HG03378 (cell line): ENCODE data around the gene HELQ.
"Not testable (repeated sequence)": the region's sequence is repeated elsewhere in the genome, so short reads cannot be mapped to it uniquely, and the experiment has no call there.

Experiments used
- ATAC-seq: cut with Tn5 transposase; IDR thresholded peaks from one replicate; pipeline ENCODE4 v1.9.1; 2021; ENCODE audit warnings: mild to moderate bottlenecking, moderate library complexity; ENCODE audit not compliant: unreplicated experiment

The HELQ gene

DNA sequence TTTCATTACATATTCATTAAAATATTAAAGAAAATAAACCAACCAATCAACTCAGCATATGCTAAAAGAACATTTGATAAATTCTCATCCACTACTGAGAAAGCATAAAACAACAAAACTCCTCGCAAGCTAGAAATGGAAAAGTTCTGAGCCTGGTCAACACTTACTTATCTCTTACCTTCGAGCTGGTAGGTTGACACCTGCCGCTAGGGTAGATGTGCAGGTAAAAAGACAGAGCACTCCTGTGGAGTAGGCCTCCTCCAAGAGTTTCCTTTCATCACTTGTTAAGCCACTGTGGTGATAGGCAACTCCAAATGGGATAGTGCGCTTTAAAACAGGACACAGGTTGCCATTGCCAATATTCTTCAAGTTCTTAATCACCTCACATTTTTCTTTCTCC is 18.9 kb downstream of the HELQ start:
- no peak for ATAC-seq

DNA sequence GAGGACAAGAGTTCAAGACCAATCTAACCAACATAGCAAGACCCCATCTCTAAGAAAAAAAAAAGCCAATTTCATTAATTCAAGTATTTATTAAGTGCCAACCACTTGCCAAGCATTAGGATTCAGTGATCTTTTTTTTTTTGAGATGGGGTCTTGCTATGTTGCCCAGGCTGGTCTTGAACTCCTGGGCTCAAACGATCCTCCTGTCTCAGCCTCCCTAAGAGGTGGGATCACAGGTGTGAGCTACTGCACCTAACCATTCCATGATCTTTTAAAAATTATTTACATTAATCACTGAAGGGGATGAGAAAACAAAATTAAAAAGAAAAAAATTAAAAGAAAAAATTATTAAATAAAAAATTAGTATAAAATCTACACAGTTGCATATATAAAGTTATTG is 24.4 kb downstream of the HELQ start:
- no peak for ATAC-seq

DNA sequence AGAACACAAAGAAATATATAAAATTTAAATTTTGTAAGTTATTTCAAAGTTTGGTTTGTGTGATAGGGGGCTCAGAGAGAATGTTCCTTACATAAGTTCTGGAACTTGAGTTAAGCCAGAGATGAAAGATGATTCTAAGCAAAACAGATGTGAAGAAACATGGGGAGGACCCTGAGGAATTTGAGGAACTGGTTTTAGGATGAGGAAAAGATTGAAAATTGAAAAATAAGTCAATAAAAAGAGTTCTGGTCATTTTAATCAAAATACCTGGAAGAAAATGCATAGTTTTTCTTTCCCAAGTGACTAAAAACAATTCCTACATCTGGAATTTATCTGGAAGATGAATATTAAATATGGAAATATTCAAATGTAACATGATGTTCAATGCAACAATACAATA is 37.4 kb downstream of the HELQ start:
- ATAC-seq: no peak

DNA sequence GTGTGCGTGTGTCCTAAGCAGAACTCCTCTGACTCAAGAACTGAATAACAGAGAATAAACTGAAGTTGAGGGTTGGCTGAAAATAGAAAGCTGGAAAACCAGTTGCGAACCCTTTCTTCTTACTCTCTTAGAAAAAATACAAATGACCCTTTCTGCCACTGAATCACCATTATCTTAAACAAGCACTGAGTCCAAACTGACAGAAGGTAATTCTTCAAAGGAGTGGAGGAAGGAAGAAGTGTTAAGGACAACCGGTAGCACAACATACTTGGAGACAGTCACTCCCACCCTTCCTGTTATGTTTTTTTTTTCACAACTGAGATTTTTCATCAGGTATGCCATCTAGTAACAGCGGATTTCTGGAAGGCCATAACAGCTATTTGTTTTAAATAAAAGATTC is 38.1 kb downstream of the HELQ start:
- no peak for ATAC-seq

DNA sequence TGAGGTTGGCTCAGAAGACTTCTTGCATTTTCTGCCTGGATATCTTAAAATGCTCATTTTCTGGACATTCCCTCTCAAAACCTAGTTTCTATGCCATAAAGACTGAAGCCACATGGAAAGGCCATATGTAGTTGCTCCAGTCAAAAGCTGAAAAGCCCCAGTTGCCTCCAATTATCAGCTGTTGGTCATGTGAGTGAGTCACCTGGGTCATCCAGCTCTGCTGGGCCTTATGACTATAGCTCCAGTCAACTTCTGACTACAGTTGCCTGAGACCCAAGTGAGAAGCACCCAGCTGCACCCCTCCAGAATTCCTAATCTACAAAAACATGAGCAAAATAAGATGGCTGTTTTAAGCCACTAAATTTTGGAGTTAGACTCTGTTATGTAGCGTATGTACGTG is 41.9 kb downstream of the HELQ start:
- ATAC-seq: no peak

DNA sequence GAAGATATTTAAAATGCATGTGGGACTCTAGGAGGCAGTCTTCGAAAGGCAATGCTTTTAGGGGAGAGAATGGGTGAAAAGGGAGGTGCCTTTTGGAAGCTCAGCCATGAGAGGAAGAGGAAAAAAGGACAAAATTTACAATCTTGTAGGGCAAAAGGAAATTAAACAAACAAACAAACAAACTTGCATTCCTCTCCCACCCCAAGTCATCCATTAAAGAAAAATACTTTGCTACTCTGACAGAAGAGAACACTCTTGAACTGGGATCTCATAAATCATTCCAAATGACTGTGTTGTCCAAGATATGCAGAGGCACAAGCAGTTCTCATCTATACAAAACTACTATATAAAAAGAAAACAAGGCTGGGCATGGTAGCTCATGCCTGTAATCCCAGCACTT is 46.7 kb downstream of the HELQ start:
- ATAC-seq: no peak

DNA sequence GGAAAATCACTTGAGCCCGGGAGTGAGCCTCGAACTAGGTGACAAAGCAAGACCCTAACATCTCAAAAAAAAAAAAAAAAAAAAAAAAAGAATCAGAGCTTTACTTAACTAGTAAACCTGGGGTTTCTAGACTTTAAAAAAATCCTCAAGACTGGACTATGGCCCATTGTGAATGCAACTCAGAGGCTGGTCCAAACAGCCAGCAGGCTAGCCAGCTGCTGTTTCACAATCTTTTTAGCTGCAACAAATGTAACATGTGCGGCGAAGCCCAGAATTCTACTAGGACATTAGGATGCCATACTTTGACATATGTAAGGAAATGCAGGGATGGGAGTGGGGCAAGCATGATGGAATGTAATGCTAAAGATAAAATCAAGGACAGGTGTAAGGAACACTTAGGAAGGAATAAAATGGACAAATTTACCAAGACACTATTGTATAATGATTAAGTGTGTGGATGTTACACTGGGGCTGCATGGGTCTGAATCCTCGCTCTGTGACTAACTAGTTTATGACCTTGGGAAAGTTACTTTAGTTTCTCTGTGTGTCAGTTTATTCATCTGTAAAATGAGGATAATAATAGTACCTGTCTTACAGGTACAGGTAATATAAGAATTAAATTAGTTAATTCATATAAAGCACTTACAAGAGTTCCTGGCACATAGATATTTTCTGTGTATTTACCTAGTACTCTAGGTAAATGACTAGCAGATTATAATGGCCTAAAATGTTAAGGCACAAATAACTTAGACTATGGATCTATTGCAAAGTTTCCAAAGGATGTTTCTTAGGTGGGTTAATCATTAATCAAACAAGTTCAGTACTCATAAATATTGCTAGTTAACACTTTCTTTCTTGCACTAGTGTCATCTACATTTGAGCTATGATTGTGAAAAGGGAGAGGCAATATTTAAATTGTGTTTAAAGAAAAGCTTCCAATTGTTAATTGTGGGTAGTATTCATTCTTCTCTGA is 49.5 kb downstream of the HELQ start:
- ATAC-seq: no peak

DNA sequence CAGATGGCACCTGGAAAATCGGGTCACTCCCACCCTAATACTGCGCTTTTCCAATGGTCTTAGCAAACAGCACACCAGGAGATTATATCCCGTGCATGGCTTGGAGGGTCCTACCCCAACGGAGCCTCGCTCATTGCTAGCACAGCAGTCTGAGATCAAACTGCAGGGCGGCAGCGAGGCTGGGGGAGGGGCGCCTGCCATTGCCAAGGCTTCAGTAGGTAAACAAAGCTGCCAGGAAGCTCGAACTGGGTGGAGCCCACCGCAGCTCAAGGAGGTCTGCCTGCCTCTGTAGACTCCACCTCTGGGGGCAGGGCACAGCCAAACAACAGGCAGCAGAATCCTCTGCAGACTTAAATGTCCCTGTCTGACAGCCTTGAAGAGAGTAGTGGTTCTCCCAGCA is 57.5 kb downstream of the HELQ start:
- not testable (repeated sequence) for ATAC-seq

DNA sequence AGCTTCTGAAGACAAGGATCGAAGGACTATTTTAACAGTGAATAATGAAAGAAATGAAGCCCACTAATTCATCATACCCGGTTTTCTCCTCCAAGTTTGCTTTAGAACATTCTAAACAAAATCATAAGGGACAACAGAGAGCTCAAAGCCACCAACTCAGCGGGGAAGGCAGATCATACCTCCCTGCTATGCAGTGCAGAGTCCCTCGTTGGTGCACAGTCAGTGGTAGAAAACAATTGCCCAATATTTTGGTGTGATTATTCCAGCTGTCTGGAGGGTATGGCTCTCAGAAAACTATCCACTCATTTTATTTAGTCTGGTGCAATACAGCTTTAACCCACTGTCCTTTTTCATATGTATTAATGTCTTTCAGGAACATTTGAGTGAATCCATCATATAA is 61.7 kb downstream of the HELQ start:
- no peak for ATAC-seq

DNA sequence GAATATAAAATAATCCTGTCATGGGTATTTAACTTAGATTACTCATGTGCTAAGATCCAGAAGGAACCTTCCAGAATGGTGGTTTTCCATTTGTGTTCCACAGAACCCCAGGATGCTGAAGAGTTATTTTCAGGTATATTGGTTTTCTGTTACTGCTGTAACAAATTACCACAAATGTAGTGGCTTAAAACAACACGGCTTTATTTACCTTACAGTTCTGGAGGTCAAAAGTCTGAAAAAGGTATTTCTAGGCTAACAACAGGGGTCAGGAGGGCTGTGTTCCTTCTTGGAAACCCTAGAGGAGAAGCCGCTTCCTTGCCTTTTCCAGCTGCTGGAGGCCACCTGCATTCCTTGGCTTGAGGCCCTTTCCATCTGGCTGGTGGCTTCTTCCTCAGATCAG is 63.1 kb downstream of the HELQ start:
- ATAC-seq: no peak

DNA sequence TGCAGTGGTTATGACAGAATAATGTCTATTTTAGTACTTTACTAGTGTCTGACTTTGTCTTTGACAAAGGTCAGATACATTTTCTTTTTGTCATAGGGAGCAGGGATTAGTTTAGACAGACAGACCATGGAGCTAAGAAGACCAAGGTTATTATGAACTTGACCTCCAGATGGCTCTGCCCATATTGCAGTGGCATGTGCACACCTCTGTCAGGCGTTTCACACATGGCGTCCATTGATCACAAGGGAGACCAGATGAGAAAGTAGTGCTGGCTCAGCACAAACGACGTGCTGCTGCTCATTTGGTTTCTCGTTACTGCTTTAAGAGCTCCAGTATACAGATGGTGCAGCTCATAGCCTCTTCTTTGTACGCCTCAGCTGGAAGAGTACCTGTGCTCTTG is 64.7 kb downstream of the HELQ start:
- no peak for ATAC-seq

DNA sequence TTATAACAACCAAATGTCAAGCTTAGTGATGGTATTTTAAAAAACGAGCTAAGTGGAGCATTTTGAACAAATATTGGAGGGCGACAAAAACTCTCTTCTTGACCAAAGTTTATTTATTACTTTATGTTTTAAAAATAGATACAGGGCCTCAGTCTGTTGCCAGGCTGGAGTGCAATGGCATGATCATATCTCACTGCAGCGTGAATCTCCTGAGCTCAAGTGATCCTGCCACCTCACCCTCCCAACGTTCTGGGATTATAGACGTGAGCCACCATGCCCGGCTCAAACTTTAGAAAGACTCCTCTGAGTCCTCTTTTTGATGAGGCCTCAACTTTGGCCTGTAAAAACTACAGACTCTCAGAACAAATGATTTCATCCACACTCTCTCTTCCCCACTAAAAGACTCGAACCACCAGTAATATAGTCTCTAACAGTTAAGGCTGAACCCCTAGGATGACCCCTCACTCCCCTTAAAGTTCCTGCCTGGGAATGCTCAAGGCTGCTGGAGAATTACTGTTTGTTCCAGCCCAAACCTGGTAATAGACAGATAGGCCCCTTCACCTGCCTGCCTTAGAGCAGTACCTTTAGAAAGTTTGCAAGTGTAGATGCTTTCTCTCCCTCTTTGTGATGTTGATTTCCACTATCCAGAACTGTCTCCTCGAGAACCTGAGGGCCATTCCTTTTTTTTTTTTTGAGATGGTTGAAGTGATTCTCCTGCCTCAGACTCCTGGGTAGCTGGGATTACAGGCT is 65.7 kb downstream of the HELQ start:
- ATAC-seq: no peak

DNA sequence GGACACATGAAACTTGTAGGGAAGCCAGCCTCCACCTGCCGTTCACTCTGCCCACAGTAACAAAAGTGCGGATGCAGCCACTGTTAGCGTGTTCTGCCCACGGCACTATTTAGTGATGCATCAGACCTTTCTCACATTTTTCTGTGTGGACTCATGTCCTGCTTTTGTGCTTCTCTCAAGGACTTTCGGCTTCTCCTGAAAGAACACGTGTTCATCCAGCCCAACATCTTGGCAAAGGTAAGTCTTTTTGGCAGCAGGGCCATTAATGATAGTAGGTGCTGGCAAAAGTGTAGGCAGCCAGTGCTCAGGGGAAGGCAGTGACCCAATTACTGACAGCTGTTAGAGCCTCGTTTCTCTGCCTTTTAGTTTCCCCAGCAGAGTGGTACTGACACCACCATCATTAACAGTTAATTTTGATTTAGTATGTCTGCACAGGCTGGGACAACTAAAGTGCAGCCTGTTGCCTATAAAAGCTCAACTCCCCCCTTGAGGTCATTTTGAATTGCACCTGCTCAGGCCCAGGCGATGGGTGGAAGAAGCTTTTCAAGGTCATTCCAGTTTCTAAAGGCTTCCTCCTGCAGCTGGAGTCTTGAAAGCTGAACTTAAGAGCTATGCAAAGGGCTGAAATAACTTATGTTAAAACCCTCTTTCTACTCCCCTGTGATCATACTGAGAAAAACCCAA is 66.4 kb downstream of the HELQ start:
- no peak for ATAC-seq

DNA sequence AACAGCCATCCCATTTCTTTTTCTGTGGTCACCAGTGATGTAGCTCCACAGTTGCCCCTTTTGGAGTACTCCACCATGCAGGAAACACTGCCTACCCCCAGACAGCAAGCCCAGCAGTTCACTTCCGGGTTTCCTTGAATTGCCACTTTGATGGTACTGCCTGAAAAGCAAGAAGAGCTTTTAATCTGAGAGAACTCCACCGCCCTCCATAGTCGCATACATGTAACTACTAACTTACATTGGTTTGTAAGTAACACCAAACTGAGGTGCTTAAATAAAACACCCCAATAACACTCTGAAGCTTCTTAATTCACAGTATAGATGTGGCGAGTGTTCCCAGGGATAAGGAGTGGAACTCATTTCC is 67.3 kb downstream of the HELQ start:
- ATAC-seq: no peak

DNA sequence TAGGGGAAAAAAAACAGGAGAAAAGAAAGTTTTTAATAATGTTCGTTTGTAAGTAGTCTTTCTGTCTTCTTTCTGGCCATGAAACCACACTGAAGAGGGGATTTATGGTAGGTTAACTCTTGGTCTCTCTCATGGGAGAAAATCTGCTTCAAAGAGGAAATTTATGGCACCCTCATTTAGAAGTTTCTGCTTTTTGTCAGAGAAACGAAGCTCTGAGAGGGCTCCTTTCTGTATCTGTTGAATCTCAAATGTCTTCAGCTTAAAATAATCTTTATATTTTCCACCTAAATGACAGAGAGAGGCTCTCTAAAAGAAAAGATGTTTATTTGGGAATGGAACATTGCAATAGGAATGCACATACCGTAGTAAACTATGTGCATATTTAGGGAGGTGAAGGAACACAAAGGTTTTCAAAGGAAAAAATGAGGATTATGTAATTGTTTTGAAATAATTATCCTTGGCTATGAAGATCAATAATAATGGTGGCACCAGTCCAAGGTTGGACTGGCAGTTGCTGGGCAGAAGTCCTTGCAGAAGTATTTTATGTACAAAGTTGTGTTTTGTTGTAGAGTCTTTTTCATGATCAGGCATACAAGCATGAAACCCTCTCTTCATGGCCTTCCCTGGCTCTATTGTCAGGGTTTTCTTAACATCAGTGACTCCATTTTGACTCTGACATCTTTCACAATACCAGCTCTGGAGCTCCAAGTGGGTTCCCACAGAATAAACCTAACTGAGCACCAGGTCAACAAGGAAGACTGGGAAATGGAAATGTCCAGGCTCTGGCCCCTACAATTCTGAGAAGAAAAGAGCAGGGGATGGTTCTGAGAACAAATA is 67.9 kb downstream of the HELQ start:
- ATAC-seq: no peak

DNA sequence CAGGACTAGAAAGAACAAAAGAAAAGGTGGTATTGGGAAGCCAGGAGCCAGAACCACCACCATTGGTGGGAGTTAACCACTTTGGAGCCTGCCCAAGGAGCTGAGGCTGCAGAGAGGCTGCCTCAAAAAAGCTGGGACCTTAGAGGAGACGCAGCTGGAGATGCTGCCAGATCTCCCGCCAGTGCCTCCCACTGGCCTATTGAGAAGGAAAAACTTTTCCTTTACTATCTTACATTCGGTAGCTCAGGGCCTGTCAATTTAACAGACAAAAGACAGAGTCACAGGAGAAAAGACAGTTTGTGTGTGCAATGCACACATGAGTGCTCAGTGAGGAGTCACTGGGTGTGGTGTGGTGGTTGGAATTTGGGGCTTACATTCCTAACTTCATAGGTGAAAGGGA is 68.6 kb downstream of the HELQ start:
- ATAC-seq: no peak

DNA sequence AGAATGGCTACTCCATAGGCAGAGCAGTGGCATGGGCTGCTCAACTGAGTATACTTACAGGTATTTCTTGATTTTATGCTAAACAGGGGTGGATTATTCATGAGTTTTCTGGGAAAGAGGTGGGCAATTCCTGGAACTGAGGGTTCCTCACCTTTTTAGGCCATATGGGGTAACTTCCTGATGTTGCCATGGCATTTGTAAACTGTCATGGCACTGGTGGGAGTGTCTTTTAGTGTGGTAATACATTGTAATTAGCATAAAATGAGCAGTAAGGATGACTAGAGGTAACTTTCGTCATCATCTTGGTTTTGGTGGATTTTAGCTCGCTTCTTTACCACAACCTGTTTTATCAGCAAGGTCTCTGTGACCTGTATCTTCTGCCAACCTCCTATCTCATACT is 72.8 kb downstream of the HELQ start:
- no peak for ATAC-seq

DNA sequence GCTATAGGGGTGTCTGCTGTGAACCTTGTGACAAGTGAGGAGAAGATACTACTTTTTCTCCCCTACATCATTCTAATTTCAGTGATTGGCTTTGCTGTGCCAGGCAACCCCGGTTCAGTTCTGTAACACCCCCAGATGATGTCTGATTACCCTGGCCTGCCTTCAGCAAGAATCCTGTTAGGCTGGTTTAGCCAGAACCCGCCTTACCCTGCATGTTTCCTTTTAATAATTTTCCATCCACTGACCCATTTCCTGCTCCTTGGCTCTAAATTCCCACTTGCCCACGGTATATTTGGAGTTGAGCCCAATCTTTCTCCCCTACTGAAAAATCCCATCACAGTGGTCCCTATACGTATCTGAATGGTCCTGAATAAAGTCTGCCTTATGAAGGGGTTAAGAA is 74.5 kb downstream of the HELQ start:
- no peak for ATAC-seq

DNA sequence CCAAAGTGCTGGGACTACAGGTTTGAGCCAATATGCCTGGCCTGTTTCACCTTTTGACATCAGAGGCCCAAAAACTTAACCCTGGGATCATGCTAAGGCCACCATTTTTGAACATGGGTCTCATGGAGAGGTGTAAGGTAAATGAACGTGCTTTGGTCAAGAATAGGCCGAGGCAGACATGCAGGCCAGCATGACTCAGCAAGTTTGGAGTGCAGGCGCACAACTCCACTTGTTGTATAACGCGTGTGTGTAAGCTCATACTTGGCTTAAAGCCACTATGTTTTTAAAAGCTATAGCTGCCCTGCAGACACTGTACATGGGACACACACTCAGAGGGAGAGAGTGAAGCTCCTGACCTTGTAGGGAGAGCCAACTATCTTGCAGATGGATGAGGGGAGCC is 77.2 kb downstream of the HELQ start:
- ATAC-seq: no peak

DNA sequence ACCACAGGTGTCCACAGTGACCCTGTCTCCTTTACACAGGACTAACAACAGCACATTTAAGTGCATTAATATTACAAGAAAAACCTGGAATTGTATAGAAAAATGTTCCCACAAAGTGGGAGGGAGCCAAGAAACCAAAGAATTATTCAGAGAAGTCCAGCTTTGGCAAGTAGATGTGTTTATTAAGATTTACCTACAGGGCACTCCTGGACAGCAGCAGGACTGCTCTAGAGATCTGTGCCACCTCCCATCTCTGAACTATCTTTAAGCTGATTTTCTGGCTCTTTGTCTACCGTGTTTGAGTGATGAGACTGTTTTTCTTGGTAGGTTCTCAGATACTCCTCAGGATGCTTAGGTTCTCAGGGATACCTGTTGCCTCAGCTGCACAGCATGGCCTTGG is 82.7 kb downstream of the HELQ start:
- ATAC-seq: no peak

DNA sequence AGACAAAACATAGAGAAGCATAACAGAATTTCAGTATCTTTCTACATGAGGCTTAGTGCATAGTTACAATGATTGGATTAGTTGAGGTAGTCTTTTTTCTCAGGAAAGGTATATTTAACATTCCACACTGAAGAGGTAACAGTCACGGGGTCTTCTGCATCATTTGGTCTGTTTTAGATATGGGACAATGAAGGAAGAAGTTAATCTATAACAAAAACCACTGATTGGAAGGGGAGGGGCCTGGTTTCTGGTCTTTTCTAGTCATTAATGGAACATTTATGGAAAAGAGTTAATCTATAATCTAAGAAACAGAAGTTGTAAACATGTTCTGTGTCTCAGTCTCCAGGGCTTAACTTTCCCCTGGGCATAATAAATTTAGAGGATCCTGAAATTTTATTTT is 83.7 kb downstream of the HELQ start:
- ATAC-seq: no peak
